ENCODE data around the gene H3-3A. TPM values are rescaled to one million over a fixed set of nuclear protein-coding genes. Genes with fewer than 3 reads are reported as not detected.

Gene H3-3A
- total and polyA plus RNA-seq, 10 donors = 362 to 1,089 (median 575) TPM

DNA sequence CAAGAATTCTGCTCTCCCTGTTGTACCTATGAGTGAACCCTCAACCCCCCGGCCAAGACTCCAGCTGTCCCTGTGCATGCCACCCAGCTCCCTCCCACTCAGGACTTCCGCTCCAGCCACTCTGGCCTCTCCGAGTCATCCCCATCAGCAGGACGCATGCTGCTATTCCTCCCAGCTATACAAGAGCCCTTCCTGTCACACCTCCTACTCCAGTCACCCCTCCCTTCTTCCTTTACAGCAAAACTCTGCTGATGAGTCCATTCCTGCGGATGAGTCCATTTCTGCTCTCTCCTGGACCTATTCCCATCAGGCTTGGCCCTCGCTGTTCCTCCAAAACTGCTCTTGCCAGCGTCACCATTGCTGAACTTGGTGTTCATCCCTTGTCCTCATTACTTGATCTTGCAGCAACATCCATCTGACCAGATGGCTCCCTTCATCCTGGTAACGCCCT lies 42.2 kb downstream of the H3-3A start:
- Histone ChIP-seq H3K36me3 (no peaks in the 10 kb centered on the region), H3K27me3 (replicated peaks in 1 of 7) (no peaks in the 10 kb centered on the region), H3K27ac (peak overlapping the region in 3 of 8 donors; percentile 8 to 40 (median 18)), H3K9me3 (no peaks in the 10 kb centered on the region), H3K4me3 (no peak overlapping the region), H3K4me1 (peaks cover 6 to 47% (median 31%) of the 10 kb centered on the region in 6 donors)
- peak in 1 of 3 donors; percentile 30 for TF ChIP-seq POLR2AphosphoS5 (IDR thresholded peaks at IDR 0.05)
- TF ChIP-seq, protein P1, sequence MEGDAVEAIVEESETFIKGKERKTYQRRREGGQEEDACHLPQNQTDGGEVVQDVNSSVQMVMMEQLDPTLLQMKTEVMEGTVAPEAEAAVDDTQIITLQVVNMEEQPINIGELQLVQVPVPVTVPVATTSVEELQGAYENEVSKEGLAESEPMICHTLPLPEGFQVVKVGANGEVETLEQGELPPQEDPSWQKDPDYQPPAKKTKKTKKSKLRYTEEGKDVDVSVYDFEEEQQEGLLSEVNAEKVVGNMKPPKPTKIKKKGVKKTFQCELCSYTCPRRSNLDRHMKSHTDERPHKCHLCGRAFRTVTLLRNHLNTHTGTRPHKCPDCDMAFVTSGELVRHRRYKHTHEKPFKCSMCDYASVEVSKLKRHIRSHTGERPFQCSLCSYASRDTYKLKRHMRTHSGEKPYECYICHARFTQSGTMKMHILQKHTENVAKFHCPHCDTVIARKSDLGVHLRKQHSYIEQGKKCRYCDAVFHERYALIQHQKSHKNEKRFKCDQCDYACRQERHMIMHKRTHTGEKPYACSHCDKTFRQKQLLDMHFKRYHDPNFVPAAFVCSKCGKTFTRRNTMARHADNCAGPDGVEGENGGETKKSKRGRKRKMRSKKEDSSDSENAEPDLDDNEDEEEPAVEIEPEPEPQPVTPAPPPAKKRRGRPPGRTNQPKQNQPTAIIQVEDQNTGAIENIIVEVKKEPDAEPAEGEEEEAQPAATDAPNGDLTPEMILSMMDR (IDR thresholded peaks at IDR 0.05 in 8 of 11, conservative IDR thresholded peaks at IDR 0.05 in 3 of 11) = no peak
- peak; percentile 71 for DNase-seq
- intact Hi-C loops (cut with DNase I; ENCODE audit: low total_unique reads) = no loop called here
- WGBS, 5 donors = 59 to 75% (median 67%) methylated on average over 8 of the region's 8 CpGs

DNA sequence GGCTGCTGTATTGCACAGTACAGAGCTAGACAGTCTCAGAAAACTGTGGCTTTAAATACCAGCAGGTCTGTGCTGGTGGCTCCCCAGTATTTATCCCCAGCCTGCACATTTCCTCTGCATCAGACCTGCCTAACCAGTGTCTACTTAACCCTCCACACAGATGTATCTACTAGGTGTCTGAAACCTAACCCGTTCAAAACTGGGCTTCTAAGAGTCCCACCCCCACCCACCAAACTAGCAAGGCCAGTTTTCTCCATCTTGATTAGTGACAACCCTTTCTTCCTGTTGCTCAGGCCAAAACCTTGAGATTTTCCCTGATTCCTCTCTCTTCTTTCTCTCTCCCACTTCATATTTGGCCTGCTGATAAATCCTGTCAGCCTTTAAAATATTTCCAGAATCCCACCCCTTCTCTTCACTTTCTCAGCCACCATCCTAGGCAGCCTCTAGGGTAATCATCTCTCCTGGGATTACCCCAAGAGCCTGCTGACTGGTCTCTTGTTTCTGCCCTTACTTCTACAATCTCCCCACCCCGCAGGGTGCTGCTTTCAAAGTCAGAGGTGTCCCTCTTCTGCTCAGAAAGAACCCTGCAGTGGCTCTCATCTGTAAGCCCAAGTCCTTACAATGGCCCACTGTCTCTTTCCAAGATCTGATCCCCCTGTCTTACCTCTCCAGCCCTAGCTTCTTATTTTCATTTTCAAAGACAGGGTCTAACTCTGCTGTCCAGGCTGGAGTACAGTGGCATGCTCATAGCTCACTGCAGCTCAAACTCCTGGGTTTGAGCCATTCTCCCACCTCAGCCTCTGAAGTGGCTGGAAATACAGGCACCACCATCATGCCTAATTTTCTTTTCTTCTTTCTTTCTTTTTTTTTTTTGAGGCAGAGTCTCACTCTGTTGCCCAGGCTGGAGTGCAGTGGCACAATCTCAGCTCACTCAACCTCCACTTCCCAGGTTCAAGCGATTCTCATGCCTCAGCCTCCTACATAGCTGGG lies 45.2 kb downstream of the H3-3A start:
- no peak overlapping the region for H3K4me3 ChIP-seq
- intact Hi-C loops (cut with DNase I; ENCODE audit: low total_unique reads) = no loop called here
- no peaks in the 10 kb centered on the region for H3K9me3 ChIP-seq
- WGBS, 5 donors = 62 to 76% (median 72%) methylated on average over 3 of the region's 3 CpGs
- H3K27me3 ChIP-seq (replicated peaks in 1 of 7) = no peaks in the 10 kb centered on the region
- TF ChIP-seq POLR2AphosphoS5 (IDR thresholded peaks at IDR 0.05) (no peak), POLR2A (IDR thresholded peaks at IDR 0.05) (no peak)
- TF ChIP-seq, protein P1 (IDR thresholded peaks at IDR 0.05 in 8 of 11, conservative IDR thresholded peaks at IDR 0.05 in 3 of 11) = no peak
- no peaks in the 10 kb centered on the region for H3K36me3 ChIP-seq
- DNase-seq = peak; percentile 24
- H3K27ac ChIP-seq = peak overlapping the region in 6 of 8 donors; percentile 27 to 99 (median 95)
- H3K4me1 ChIP-seq = peaks cover 17 to 54% (median 37%) of the 10 kb centered on the region in 6 donors

DNA sequence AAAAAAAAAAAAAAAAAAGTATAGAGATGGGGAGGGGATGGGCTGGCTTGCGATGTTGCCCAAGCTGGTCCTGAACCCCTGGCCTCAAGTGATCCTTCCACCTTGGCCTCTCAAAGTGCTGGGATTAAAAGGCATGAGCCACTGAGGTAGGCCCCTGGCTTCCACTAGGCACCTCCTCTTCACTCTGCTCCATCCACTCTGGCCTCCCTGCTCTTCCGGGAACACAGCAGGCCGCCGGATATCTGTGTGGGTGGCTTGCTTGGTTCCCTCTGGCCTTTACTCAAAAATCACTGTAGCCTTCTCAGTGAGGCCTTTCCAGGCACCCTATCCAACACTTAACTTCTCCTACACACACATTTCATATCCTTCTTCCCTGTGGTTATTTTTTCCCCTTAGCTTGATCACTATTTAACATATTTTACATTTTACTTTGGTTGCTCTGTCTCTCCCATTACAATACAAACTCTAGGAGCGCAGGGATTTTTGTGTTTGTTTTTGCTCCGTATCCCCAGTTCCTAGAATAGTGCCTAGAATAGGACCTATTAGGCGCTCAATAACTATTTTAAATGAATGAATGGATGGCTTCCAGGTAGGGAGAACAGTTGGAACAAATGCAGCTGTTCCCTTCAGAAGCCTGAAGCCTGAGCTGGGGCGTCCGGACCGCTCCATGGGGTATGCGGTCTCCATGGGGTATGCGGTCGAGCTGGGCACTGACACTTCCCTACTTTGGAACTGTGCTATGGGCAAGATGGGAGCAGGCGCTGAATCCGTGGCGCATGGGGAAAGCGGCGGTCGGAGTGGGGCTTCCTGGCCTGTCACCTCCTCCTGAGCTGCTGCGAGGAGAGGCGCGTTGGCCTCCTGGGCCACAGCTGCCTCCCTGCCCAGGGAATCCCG lies 46.7 kb downstream of the H3-3A start:
- intact Hi-C loops (cut with DNase I; ENCODE audit: low total_unique reads) = no loop called here
- TF ChIP-seq POLR2AphosphoS5 (IDR thresholded peaks at IDR 0.05) (peak in 1 of 3 donors; percentile 43), POLR2A (IDR thresholded peaks at IDR 0.05) (no peak)
- TF ChIP-seq, protein P1 (IDR thresholded peaks at IDR 0.05 in 8 of 11, conservative IDR thresholded peaks at IDR 0.05 in 3 of 11) = peak in 2 of 11 experiments; percentile 27 to 28
- H3K4me1 ChIP-seq = peaks cover 17 to 58% (median 37%) of the 10 kb centered on the region in 6 donors
- no peaks in the 10 kb centered on the region for H3K36me3 ChIP-seq
- no peaks in the 10 kb centered on the region for H3K9me3 ChIP-seq
- 26 to 30% (median 27%) methylated on average over 23 of the region's 23 CpGs for WGBS, 5 donors
- peak overlapping the region; percentile 72 to 99 (median 95) for H3K27ac ChIP-seq
- no peaks in the 10 kb centered on the region for H3K27me3 ChIP-seq (replicated peaks in 1 of 7)
- no peak for DNase-seq
- peak overlapping the region; percentile 32 to 85 (median 64) for H3K4me3 ChIP-seq

All from spleen (tissue), 11 donors.